Activated naive CD4-positive, alpha-beta T cell treated with anti-CD3 and anti-CD28 coated beads, Interleukin-2, amount 10 ng/mL, durations not matched to agents 7 days and 5 days (primary cell): Measurements from ENCODE around the gene TTC9C.
A peak's percentile ranks its signal among the peaks of the same experiment; 100 is the strongest.

Experiments used
- CTCF ChIA-PET: fragments of 350-600 bp; sonication (Branson Sonifier 250); formaldehyde crosslinking; loops from one replicate; lab custom pipeline; 2021; ENCODE audit warnings: antibody characterized with exemption; lab: Charles Lee
- DNase-seq: peaks from one replicate; pipeline ENCODE4 v3.0.0-alpha.2; 2020
- H3K27ac Mint-ChIP-seq: one replicate; pipeline ENCODE4 v1.8.0; 2021; ENCODE audit warnings: mild to moderate bottlenecking, moderate library complexity, mixed read lengths
- H3K27me3 Mint-ChIP-seq: one replicate; pipeline ENCODE4 v1.8.0; 2021; ENCODE audit warnings: mild to moderate bottlenecking, mixed read lengths
- H3K36me3 Mint-ChIP-seq: one replicate; pipeline ENCODE4 v1.8.0; 2021; ENCODE audit warnings: mixed read lengths
- H3K4me1 Mint-ChIP-seq: one replicate; pipeline ENCODE4 v1.8.0; 2021; ENCODE audit warnings: mixed read lengths
- H3K4me3 Mint-ChIP-seq: one replicate; pipeline ENCODE4 v1.8.0; 2021; ENCODE audit warnings: mild to moderate bottlenecking, moderate library complexity, mixed read lengths
- H3K9me3 Mint-ChIP-seq: one replicate; pipeline ENCODE4 v1.8.0; 2021; ENCODE audit warnings: mixed read lengths

The TTC9C gene

GRCh38 chr11:62705413-62705812 is 22.9 kb upstream of the TTC9C start:
- Mint-ChIP-seq H3K4me3 (peak overlapping the region; percentile 87), H3K27me3 (no peaks in the 10 kb centered on the region), H3K27ac (peak overlapping the region; percentile 29), H3K36me3 (peaks cover 26% of the 10 kb centered on the region), H3K9me3 (no peaks in the 10 kb centered on the region), H3K4me1 (peaks cover 51% of the 10 kb centered on the region)
- CTCF ChIA-PET = interaction anchor here (0.8 to 4.1 kb wide), 6 partner anchors 11 to 113 kb away, joined by 3 to 20 read pairs (median 4); partner anchors contain the start of gene HNRNPUL2
- DNase-seq = no peak

GRCh38 chr11:62705880-62706849 is 22.1 kb upstream of the TTC9C start:
- H3K36me3 Mint-ChIP-seq = peaks cover 28% of the 10 kb centered on the region
- H3K9me3 Mint-ChIP-seq = no peaks in the 10 kb centered on the region
- peaks cover 57% of the 10 kb centered on the region for H3K4me1 Mint-ChIP-seq
- CTCF ChIA-PET = interaction anchor here (0.8 to 4.1 kb wide), 8 partner anchors 12 to 114 kb away, joined by 3 to 20 read pairs (median 4); partner anchors contain the start of genes HNRNPUL2 and LRRN4CL
- DNase-seq = peak; percentile 96
- peak overlapping the region; percentile 66 for H3K27ac Mint-ChIP-seq
- peak overlapping the region; percentile 87 for H3K4me3 Mint-ChIP-seq
- H3K27me3 Mint-ChIP-seq = no peaks in the 10 kb centered on the region

DNA sequence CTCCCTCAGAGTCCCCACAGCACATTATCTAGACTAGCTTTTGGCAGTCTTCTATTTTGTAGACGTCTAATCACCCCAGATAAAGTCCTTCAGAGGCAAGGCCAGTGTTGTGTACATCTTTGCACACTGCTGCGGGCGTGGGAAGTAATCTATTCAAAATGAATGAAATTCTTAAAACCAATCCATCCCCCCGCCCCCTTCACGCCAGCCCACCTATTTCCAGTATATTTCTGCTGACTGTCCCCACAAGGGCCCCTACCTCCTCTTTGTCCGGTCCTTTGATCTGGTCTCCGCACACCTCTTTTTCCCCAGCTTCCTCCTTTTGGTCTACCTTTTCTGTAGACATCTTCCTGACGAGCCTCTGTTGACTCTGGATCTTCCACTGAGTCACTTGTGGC is 21.4 kb upstream of the TTC9C start:
- CTCF ChIA-PET = interaction anchor here (0.9 to 4.1 kb wide), 3 partner anchors 13 to 26 kb away, joined by 3 to 20 read pairs (median 10); partner anchors contain the start of gene LRRN4CL
- H3K4me1 Mint-ChIP-seq = peaks cover 57% of the 10 kb centered on the region
- peaks cover 30% of the 10 kb centered on the region for H3K36me3 Mint-ChIP-seq
- H3K9me3 Mint-ChIP-seq = no peaks in the 10 kb centered on the region
- no peaks in the 10 kb centered on the region for H3K27me3 Mint-ChIP-seq
- no peak for DNase-seq
- H3K4me3 Mint-ChIP-seq = peak overlapping the region; percentile 87
- H3K27ac Mint-ChIP-seq = peak overlapping the region; percentile 66

- Mint-ChIP-seq H3K36me3 (peaks cover 31% of the 10 kb centered on the region), H3K9me3 (no peaks in the 10 kb centered on the region), H3K27me3 (no peaks in the 10 kb centered on the region), H3K27ac (peak within 1 kb of the TSS; percentile 96), H3K4me3 (peak within 1 kb of the TSS; percentile 87), H3K4me1 (peaks cover 61% of the 10 kb centered on the region)
- CTCF ChIA-PET = interaction anchor here (2.1 to 4.1 kb wide), 2 partner anchors 13 to 27 kb away, joined by 10 to 20 read pairs; no protein-coding TSS in a partner anchor
- DNase-seq = no peak
These were observed 20.9 kb upstream of the TTC9C start, which contains the start of the genes BSCL2 and GNG3 for GRCh38 chr11:62707277-62707861. Gene BSCL2, minus strand, starts transcription at chr11:62707424. Its CDS starts 229 bp downstream, at chr11:62707195. Gene GNG3, plus strand, starts transcription at chr11:62707676. Its CDS starts 620 bp downstream, at chr11:62708296.

DNA sequence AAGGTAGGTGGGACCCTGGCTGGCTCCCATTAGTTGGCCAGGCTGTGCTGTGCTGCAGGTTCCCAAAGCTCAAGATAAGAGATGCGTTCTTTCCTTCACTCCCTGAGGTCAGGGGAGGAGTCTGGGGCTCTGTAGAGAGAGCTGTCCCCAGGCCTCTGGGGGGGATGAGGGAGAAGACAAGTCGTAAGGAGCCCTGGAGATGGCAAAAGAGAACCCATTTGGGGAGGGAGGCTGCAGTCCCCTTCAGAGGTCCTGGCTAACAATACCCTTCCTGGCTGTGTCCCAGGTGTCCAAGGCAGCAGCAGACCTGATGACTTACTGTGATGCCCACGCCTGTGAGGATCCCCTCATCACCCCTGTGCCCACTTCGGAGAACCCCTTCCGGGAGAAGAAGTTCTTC is 19.9 kb upstream of the TTC9C start:
- peaks cover 71% of the 10 kb centered on the region for H3K4me1 Mint-ChIP-seq
- peak overlapping the region; percentile 96 for H3K27ac Mint-ChIP-seq
- DNase-seq = no peak
- peak overlapping the region; percentile 81 for H3K4me3 Mint-ChIP-seq
- no peaks in the 10 kb centered on the region for H3K9me3 Mint-ChIP-seq
- peaks cover 36% of the 10 kb centered on the region for H3K36me3 Mint-ChIP-seq
- H3K27me3 Mint-ChIP-seq = no peaks in the 10 kb centered on the region
- CTCF ChIA-PET = interaction anchor here (1.0 to 4.1 kb wide), 5 partner anchors 13 to 78 kb away, joined by 3 to 20 read pairs (median 4); no protein-coding TSS in a partner anchor

DNA sequence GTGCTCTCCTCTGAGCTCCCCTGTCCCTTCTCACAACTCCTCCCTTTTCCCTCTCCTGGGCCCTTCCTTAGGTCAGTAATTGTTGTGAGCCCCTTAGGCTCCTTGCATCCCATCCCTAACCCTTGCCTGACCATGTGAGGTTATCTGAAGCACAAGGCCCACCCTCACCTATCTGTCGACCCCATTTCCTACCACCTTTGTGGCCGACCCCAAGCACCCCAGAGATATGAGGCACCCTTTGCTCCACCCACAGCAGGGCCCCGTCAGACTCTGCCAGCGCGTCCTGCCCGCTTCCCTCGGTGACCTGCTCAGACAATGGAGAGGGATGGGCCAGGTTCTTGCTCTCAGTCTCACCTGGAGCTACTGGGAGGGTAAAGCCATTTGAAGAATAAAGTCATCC is 19.5 kb upstream of the TTC9C start:
- H3K27ac Mint-ChIP-seq = peak overlapping the region; percentile 96
- DNase-seq = peak; percentile 74
- CTCF ChIA-PET = interaction anchor here (0.6 to 2.1 kb wide), 6 partner anchors 14 to 116 kb away, joined by 3 to 10 read pairs (median 3); no protein-coding TSS in a partner anchor
- H3K36me3 Mint-ChIP-seq = peaks cover 40% of the 10 kb centered on the region
- peak overlapping the region; percentile 81 for H3K4me3 Mint-ChIP-seq
- no peaks in the 10 kb centered on the region for H3K27me3 Mint-ChIP-seq
- peaks cover 75% of the 10 kb centered on the region for H3K4me1 Mint-ChIP-seq
- H3K9me3 Mint-ChIP-seq = no peaks in the 10 kb centered on the region

DNA sequence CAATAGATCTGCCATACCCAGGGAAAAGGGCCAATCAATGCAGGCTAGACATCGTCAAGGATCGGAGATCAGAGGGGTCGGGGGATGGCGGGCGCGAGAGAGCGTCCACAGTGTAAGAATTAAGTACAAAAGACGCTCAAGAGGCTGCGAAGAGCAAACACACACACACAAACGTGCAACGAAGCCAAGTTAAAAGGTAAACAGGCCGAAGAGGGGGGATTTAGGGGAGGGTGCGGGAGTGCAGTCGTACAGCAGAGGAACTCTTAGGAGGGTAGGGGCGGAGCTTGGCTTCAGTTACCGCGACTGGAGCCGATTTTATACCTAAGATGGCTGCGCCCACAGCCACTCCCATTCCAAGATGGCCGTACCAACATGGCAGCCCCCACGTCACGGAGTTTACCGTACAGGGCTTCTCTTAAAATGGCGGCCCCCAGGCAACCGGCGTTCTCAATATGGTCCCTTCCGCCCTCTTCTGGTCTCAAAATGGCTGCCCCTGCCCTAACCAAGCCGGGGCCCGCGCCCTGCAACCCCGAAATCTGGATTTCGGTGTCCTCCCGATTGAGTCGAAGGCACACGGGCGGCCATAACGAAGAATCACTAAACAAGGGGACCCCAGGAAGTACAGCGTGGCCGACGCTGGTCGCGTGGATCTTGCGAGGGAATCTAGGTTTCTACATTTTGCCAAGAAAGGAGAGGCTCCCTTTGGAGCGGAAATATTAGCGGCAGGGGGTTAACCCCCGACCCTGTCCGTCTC is 18.9 kb upstream of the TTC9C start:
- peak overlapping the region; percentile 96 for H3K27ac Mint-ChIP-seq
- H3K27me3 Mint-ChIP-seq = no peaks in the 10 kb centered on the region
- peak overlapping the region; percentile 81 for H3K4me3 Mint-ChIP-seq
- H3K36me3 Mint-ChIP-seq = peaks cover 46% of the 10 kb centered on the region
- peaks cover 81% of the 10 kb centered on the region for H3K4me1 Mint-ChIP-seq
- H3K9me3 Mint-ChIP-seq = no peaks in the 10 kb centered on the region
- CTCF ChIA-PET = interaction anchor here (0.6 to 1.9 kb wide), 5 partner anchors 14 to 116 kb away, joined by 3 to 5 read pairs (median 3); no protein-coding TSS in a partner anchor
- DNase-seq = peak; percentile 98

- peaks cover 85% of the 10 kb centered on the region for H3K4me1 Mint-ChIP-seq
- peaks cover 50% of the 10 kb centered on the region for H3K36me3 Mint-ChIP-seq
- CTCF ChIA-PET = interaction anchor here (1.4 to 1.9 kb wide), 4 partner anchors 15 to 117 kb away, joined by 3 to 5 read pairs (median 4); no protein-coding TSS in a partner anchor
These were observed 18.3 kb upstream of the TTC9C start for GRCh38 chr11:62710001-62710345.

GRCh38 chr11:62712276-62712812 is 15.9 kb upstream of the TTC9C start:
- Mint-ChIP-seq H3K27me3 (no peaks in the 10 kb centered on the region), H3K36me3 (peaks cover 67% of the 10 kb centered on the region), H3K27ac (peak overlapping the region; percentile 98), H3K9me3 (no peaks in the 10 kb centered on the region), H3K4me3 (peak overlapping the region; percentile 56), H3K4me1 (peaks cover 85% of the 10 kb centered on the region)
- CTCF ChIA-PET = interaction anchor here (0.7 kb wide), 2 partner anchors 18 to 32 kb away, joined by 3 read pairs; no protein-coding TSS in a partner anchor
- DNase-seq = no peak

More at GRCh38 chr11:62710001-62710345, 18.3 kb upstream of the TTC9C start:
- Mint-ChIP-seq H3K27me3 (no peaks in the 10 kb centered on the region), H3K27ac (peak overlapping the region; percentile 96), H3K4me3 (peak overlapping the region; percentile 81), H3K9me3 (no peaks in the 10 kb centered on the region)
- peak; percentile 56 for DNase-seq

DNA sequence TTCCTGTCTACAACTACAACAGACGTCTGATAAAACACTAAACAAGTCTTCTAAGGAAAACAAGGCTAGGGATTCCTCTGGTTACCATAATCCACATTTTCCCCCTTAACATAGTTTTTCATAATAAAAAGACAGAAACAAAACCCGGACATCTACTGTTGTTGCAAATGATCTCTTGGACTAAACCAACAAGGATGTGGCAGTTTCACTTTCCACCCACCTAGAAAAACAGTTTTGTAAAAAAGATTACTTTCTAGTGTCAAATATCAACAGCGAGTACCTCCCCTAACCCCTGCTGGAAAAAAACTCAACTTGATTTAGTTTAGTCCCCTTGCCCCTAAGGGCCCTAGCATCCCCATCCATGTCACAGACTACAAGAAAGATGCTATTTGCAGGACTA is 15.4 kb upstream of the TTC9C start:
- Mint-ChIP-seq H3K9me3 (no peaks in the 10 kb centered on the region), H3K27ac (peak overlapping the region; percentile 98), H3K36me3 (peaks cover 73% of the 10 kb centered on the region), H3K27me3 (no peaks in the 10 kb centered on the region), H3K4me3 (peak overlapping the region; percentile 56), H3K4me1 (peaks cover 85% of the 10 kb centered on the region)
- CTCF ChIA-PET = interaction anchor here (0.7 kb wide), 2 partner anchors 18 to 33 kb away, joined by 3 read pairs; no protein-coding TSS in a partner anchor
- no peak for DNase-seq

DNA sequence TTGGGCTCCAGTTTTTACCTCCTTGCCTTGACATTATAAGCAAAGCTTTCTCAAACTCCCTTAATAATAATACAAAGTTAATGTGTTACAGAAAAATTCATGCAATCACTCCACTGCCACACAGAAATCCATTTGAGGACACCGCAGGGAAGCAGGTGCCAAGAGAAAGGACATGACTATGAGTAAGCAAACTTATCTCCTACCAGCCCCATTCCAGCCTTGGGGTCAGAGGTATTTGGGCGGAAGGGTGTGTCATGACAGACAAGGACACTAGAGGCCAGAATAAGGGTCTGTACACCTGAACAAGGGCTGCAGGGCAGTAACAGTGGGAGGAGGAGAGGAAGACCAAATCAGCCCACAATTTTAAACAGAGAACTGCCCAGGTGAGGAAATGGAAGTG is 14.9 kb upstream of the TTC9C start:
- Mint-ChIP-seq H3K9me3 (no peaks in the 10 kb centered on the region), H3K4me3 (peak overlapping the region; percentile 35), H3K27ac (peak overlapping the region; percentile 98), H3K36me3 (peaks cover 77% of the 10 kb centered on the region), H3K27me3 (no peaks in the 10 kb centered on the region), H3K4me1 (peaks cover 84% of the 10 kb centered on the region)
- CTCF ChIA-PET = interaction anchor here (0.7 to 1.1 kb wide), 2 partner anchors 13 to 19 kb away, joined by 3 read pairs; no protein-coding TSS in a partner anchor
- DNase-seq = no peak

DNA sequence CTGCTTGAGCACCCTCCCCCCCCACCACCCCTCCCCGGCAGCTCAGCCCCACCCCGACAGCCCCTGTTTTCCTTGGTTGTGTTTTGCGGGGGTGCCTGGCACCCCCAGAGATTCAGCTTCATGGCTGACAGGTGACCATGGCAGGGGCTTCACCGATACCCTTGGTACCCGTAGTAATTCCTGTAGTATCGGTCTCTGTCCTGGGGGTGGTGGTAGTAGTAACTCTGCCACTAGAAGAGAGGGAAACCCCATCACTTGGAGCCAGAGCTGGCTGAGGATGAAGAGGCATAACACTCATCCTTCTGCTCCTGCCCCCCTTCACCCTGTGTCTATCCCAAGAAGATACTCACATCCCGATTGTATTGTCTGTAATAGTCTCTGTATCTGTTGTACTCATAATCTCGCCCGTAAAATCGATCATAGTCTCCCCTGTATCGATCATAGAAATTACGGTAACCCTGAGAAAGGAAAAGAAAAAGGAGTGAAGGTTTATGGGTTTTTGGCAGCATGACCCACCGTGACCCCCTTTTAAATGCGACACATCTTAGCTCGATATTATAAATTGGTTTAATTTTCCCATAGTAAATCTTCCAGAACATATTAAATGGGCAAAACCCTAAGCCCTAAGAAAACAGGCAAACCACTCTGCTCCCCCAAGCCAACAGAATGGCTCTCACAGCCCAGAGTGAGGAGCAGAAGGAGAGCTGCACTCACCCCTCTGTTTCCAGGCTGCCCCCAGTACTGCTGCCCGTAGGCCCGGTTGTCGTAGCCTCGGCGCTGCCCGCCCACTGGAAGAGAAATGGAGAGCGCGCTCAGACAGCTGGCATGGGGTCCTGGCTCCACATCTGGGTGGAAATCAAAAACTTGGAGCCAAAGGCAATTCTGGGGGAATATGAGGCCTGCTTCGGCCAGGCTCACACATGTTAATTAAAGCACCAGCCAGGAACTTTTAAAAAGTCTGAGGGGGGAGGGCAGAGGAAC is 12.8 kb upstream of the TTC9C start:
- H3K4me3 Mint-ChIP-seq = no peak overlapping the region
- no peaks in the 10 kb centered on the region for H3K9me3 Mint-ChIP-seq
- peaks cover 75% of the 10 kb centered on the region for H3K4me1 Mint-ChIP-seq
- DNase-seq = no peak
- no peaks in the 10 kb centered on the region for H3K27me3 Mint-ChIP-seq
- CTCF ChIA-PET = interaction anchor here (1.2 to 1.3 kb wide), 2 partner anchors 11 to 71 kb away, joined by 3 to 4 read pairs; no protein-coding TSS in a partner anchor
- H3K36me3 Mint-ChIP-seq = peaks cover 81% of the 10 kb centered on the region
- H3K27ac Mint-ChIP-seq = peak overlapping the region; percentile 82
